GM19328 (cell line): Measurements from ENCODE around the gene URI1.

Source experiments
- ATAC-seq: cut with Tn5 transposase; IDR thresholded peaks from one replicate; pipeline ENCODE4 v1.9.1; 2021; ENCODE audit warnings: mild to moderate bottlenecking, moderate library complexity; ENCODE audit not compliant: unreplicated experiment

Gene URI1

DNA sequence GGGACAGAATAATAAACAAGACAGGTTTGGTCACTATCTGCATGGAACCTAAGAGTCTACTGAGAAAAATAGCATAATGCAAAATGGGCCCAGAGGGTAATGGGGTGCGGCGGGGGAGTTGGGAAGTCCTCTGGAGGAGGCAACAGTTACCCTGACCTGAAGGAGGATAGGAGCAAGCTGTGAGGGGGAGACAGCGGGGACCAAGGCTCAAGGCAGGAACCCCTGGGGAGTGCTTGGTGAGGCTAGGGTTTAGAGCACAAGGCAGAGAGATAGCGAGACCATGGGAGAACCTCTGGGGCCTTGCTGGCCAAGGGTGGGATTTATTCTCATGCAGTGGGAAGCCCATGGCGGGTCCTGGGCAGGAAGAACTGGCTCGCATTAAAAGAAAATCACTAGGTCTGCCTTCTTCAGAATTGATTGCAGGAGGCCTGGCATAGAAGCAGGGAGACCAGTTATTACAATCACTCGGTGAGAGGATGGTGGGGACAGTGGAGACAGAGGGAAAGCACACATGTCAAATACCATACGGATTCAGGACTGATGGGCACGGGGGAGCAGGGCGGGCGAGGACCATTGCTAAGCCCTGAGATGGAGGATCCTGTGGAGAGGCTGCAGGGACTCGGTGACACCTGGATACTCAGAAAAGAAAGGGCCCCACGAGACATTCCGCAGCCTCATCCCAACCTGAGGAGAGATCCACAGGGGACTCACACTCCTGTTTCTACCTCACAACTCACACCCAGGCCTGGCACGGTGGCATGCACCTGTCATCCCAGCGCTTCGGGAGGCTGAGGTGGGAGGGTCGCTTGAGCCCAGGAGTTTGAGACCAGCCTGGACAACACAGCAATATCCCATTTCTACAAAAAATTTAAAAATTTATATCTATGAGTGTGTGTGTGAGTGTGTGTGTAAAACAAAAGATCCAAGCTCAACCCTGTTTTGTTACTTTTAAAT is 110.4 kb downstream of the URI1 start:
- no peak for ATAC-seq

DNA sequence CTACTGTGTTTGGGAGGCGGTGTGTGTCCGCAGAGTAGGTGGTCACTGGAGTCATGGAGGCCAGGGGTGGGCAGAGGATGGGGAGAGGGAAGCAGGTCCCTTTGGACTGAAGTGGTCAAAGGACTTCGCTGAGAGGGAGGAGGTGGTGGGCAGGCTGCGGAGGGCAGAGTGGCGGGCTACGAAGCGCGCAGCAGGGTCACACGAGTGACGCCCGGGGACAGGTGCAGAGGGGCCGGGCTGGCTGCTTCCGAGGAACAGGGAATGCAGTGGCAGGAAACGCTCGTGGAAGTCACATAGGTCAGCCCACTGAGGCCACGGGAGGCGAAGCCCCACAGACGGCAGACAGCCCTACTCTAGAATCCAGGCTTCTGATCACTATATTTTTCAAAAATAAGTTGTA is 111.5 kb downstream of the URI1 start:
- ATAC-seq: no peak

DNA sequence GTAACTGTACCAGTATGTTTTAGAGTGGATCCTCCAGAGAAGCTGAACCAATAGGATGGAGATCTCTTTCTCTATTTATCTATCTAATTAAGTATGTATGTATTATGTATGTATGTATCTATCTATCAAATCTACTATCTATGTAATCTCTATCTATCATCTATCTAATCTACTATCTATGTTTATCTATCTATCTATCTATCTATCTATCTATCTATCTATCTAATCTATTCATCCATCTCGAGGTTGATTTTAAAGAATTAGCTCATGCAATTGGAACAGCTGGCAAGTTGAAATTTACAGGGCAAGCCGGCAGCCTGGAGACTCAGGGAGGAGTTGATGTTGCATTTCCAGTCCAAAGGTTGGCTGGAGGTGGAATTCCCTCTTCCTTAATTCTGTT is 112.2 kb downstream of the URI1 start:
- no peak for ATAC-seq

DNA sequence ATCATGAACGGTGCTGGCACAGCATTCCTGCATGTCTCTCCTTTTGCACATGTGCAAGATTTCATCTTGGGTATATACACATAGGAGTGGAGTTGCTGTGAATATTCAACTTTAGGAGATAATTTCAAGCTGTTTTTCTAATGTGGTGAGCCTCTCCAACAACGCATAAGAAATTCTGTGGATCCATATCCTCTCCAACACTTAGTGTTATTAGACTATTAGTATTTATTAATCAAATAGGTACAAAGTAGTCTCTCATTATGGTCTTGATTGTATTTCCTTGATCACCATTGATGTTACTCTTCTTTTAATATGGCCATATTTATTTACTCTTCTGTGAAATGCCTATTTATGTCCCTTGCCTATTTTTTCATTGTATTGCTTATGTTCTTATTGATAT is 114.5 kb downstream of the URI1 start:
- no peak for ATAC-seq

DNA sequence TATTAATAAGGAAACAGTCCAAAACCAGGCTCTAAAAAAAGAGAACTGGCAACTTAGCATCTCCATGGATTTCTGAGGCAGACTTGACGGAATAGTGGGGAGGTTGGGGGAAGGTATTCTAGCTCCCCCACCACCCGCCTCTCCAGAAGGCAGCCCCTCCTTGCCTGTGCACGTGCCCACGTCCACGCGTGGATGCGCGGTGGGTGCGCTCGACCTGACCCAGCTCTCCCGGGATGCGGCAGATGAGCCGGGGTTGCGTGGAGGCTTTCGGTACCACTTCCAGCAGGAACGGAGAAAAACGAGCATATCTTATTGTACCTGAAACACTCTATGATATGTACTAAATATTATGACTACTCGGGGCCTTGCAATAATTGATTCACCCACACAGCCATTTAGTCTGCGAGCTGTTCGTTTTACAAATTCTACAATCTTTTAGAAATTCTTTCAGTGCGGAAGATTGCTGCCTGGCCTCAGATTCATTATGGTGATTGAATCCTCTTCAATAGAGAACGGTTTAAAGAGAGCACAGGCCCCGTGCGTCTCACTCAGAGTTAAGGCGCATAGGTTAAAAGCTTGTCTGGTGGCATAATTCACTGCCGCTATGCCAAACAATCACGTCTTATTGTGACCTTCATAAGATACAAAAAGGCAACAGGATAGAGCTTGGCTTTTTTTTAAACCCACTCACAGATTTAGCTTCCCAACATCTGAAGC is 117.9 kb downstream of the URI1 start:
- ATAC-seq: no peak

DNA sequence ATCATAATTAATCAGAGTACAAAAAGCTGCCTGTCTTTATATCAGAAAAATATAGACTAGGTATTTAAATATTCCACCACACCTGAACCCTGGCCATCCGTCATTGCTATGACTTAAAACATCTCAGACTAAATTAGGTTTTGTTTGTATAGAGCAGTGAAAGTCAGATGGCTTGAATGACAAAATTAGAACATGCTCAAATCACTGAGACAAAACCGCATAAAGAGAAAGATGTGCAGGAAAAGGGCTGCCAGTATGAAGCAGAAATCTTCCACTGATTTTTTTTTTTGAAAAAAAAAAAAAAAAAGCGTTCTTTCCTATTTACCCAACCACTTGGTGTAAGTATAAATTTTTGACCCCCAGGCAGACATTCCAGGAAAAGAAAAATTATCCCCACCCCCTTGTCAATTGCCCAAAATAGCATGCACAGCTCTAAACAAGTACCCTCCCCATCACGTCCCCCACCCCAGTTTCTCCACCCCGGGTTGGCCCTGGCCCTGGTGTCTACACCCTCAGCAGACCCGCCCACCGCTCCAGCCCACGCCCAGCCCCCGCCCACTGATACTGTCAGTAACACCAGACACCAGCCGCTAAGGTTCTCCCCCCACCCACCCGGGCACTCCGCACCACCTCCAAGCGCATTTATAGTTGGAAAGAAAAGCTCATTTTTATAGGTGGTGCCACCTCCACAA is 118.6 kb downstream of the URI1 start:
- ATAC-seq: no peak

DNA sequence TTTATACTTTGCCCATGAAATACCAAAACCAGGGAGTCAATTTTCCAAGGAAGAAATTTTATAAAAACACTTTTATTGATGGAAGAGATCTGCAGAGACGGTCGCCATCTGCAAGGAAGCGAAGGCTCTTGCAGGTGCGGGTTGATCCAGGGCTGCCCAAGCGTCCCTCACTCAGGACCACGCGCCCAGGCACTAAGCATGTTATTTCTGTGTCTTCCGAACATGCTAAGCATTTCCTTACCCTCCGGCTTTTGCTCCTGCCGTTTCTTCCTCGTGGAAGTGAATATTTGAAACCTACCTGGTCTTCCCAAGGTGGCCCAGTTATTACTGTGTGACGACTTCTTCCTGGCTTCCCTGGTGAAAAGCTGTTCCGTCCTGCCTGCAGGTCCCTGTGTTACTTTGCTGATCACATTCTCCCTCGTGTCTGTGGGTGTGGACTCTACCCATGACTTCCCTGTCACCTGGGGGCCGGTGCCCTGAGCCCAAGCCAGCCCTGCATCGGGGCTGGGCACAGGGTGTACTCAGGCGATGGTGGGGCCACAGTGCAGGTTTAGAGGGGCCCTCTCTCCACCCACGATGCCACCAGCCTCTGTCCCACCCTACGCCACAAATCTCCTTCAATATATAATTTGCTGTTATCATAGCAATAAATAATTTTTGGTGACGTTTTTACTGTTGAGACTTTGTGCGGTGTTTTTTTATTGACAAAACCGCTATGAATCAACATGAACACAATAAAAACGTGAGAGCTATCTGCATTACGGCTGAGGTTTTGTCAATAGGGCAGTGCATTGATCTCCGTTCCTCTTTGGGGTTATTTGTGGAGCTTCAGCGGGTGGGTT is 119.4 kb downstream of the URI1 start:
- ATAC-seq: no peak

DNA sequence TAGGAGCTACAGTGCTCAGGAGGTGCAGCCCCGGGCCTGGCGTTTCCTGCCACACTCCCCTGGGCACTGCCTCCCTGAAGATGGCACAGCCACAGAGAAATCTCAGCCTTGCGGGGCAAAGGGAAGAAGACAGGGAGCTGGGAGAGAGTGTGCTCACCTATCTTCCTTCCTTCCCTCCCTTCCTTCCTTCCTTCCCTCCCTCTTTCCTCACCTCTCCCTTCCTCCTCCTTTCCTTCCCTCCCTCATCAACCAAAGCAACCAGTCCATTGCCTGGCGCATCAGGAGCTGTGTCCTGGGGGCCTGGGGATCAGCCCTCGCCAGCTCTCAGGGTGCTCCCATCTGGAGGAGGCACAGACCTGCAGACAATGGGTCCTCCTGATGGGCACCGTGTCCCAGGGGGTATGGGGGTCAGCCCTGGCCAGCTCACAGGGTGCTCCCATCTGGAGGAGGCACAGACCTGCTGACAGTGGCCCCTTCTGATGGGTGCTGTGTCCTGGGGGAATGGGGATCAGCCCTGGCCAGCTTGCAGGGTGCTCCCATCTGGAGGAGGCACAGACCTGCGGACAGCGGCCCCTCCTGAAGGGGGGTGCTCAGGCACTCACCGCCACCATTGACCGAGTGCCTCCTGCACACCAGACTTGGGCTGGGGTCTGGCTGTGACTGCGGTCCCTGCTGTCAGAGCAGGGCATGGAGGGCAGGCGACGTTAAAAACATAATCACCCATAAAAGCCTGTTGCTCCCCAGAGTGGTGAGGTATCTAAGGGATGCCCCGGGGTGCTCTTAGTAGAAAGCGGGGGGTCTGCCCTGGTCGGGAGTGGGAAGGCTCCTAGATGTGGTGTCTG is 120.2 kb downstream of the URI1 start:
- no peak for ATAC-seq

DNA sequence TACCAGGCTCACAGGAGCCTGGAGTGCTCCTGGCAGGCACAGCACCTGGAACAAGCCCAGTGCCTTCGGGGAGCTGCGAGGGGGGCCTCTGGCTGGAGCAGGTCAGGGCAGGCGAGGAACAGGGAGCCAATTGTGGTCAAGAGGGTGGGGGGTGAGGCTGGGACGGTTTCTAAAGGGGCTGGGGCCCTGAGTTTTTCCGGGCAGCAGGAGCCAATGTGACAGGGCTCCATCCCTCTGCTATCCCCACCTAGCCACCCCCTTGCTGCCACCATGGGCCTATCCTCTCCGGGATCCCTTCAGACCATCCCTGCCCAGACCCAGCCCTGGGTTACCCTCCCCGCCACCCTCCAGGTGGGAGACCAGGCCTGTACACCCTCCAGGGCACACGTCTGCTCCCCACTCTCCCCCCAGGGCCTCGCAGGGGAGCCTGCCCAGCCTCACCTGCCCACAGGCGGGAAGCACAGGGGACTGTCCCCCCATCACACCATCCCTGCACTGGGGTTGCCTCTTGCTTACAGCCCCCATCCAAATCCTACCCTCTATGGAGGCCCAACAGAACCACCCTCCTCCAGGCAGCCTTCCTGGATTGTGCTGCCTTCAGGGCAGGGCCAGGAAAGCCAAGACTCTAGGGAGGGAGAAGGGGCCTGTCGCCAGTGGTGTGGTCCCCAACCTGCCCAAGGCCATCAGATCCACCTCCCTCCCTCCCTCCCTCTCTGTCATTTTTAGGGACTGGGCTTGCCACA is 121.0 kb downstream of the URI1 start:
- ATAC-seq: no peak

DNA sequence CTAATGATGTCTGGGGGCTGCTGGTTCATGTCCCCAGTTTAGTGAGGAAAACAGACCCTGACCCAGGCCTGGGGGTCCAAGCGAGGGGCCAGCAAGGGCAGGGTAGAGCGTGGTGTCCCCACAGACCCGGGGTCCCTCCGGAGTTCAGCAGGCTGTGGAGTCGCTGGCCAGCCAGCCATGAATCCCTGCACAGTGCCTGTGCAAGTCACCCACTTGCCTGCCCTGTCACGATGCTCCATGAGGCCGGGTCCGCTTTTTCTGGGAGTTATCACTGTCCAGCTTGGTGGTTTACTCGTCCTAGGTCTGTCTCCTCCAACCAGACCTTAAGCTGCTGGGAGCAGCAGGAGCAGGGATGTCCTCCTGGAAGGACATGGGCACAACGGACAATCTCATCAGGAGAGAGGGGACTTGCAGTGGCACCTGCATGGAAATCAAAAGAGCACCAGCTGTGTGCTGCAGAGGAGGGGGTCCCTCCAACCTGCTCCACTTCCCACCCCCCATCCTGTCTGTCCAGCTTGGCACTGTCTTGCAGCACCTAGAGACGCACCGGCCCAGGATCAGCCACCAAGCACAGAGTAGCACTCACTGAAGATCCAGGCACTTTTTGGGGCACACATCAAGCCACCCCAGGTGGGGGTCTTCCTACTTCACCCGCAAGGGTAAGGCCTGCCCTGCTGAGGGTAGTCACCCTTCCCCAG is 121.8 kb downstream of the URI1 start:
- no peak for ATAC-seq

DNA sequence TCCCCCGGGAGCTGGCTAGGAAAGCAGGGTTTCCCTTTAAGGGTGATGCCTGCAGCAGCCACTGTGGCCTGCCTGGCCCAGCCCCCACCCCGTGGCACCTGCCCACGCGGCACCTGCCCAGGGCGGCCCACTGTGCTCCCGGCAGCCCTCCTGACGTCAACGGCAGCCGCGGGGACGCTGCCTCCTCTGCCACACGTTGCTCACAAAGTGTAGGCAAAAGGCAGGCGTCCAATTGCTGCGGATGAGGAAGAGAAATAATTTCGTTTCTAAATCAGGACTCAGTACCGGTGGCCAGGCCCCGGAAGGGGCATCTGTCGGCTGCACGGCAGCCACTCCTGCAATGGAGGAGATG is 122.3 kb downstream of the URI1 start:
- ATAC-seq: no peak

DNA sequence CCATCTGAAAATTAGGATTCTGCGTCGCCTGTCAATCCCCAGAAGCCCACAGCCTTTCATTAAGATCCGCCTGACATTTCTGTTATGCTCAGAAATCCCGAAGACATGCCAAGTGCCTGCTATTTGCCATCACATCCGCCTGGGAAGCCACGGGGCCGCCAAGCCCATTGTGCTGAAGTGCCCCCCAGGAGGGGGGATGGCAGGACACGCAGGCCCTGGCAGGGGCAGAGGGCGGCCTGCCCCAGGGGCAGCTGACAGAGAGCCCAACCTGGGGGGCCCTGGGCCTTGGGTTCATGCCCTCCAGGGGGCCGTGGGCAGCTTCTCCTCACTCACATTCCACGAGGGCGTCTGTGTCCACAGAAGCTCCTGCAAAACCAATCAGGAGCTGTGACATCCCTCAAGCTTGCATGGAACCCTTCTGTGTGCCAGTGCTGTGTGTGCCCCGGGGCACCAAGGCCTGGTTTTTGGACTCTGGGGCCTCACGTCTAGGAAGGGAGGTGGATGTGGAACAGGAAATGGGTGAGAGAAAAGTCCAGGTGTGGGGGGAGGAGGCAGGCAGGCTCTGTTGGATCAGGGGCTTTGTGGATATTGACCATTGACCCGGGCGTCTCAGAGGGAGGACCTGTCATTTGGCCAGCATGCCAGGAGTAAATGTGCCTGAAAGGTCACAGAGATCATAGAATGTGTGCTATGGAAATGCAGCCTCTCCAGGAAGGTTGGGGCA is 122.9 kb downstream of the URI1 start:
- no peak for ATAC-seq

DNA sequence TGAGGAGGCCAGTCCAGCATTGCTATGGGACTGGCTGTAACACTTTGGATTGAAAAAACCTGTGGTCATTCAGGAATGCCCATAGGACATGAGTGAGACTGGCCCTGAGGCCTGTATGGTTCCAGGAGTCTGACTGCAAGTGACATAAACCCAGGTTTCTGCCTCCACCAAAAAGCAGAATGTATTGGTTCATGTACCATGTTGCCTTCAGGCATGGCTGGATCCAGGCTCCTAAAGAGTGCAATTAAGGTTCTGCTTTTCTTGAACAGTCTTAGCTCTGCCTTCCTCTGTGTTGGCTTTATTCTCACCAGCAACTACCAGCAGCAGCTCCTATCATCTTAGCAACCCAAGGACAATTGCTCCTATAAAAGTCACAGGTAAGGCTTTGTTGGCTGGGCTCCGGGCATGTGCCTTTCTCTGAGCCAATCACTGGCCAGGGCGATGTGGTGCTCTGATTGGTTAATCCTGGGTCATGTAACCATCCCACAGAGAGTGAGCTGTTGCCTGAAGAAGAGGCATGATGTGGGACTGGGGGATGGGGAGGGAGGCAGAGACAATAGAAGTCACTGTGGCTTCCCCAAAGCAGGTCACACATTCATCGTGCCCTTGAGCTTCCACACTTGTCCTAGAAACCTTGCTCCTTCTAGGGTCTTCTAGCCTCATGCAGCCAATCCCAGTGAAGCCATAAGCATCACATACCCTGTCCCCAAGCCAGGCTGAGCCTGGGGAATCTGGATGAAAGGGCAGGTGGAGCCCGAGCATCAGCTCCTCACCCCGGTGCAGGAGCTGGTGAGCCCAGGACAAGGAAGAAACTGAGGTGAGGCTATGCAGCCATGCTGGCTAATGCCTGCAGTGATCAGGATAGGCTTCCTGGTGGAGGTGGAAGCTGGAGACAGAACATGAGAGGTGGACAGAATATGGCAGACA is 123.9 kb downstream of the URI1 start:
- no peak for ATAC-seq
